Astrocyte (in vitro differentiated cells and primary cell): Measurements from ENCODE around the gene THBS4. TPM values are rescaled to one million over a fixed set of nuclear protein-coding genes. Genes with fewer than 3 reads are reported as not detected.
A peak's percentile ranks its signal among the peaks of the same experiment; 100 is the strongest.

Experiments used
- DNase-seq: peaks from one replicate; pipeline ENCODE4 v3.0.0-alpha.2; 2010; ENCODE audit warnings: low read depth
- FAIRE-seq: peaks from 2 replicates; lab custom pipeline; 2011; peaks lifted over from hg19 to GRCh38; lab: Jason Lieb, UNC
- H2AFZ ChIP-seq: 2 replicates; pipeline ENCODE4 v1.6.0; 2012; ENCODE audit warnings: low read depth, low read length, inconsistent platforms
- H3K27ac ChIP-seq: 2 replicates; pipeline ENCODE4 v1.5.1; 2011; ENCODE audit warnings: low read depth, low read length, inconsistent platforms
- H3K27me3 ChIP-seq: 2 replicates; pipeline ENCODE4 v1.6.0; 2011; ENCODE audit warnings: low read length, inconsistent platforms; ENCODE audit not compliant: insufficient read depth
- H3K36me3 ChIP-seq: 2 replicates; pipeline ENCODE4 v1.5.1; 2011; ENCODE audit warnings: low read length, inconsistent platforms; ENCODE audit not compliant: insufficient read depth
- H3K4me1 ChIP-seq: 2 replicates; pipeline ENCODE4 v1.5.1; 2011; ENCODE audit warnings: low read length, inconsistent platforms; ENCODE audit not compliant: insufficient read depth
- H3K4me2 ChIP-seq: 2 replicates; pipeline ENCODE4 v1.6.0; 2012; ENCODE audit warnings: low read length, inconsistent platforms
- H3K4me3 ChIP-seq: 2 replicates; pipeline ENCODE4 v1.5.1; 2011; ENCODE audit warnings: low read depth, mild to moderate bottlenecking, low read length, inconsistent platforms; ENCODE audit not compliant: insufficient read depth
- H3K79me2 ChIP-seq: 2 replicates; pipeline ENCODE4 v1.6.0; 2012; ENCODE audit warnings: mild to moderate bottlenecking, low read length, inconsistent platforms; ENCODE audit not compliant: insufficient read depth
- H3K9ac ChIP-seq: 2 replicates; pipeline ENCODE4 v1.6.0; 2012; ENCODE audit warnings: mild to moderate bottlenecking, low read length, inconsistent platforms
- H3K9me3 ChIP-seq: 2 replicates; pipeline ENCODE4 v1.5.1; 2012; ENCODE audit warnings: low read depth, mild to moderate bottlenecking, low read length, inconsistent platforms; ENCODE audit not compliant: insufficient read depth
- H4K20me1 ChIP-seq: 2 replicates; pipeline ENCODE4 v1.6.0; 2012; ENCODE audit warnings: low read length, inconsistent platforms; ENCODE audit not compliant: insufficient read depth
- H3K27ac Mint-ChIP-seq: one replicate; pipeline ENCODE4 v1.8.0; 2021; ENCODE audit warnings: mild to moderate bottlenecking, mixed read lengths; ENCODE audit not compliant: unreplicated experiment
- H3K27me3 Mint-ChIP-seq: one replicate; pipeline ENCODE4 v1.8.0; 2021; ENCODE audit warnings: low read depth, mixed read lengths; ENCODE audit not compliant: unreplicated experiment
- H3K36me3 Mint-ChIP-seq: one replicate; pipeline ENCODE4 v1.8.0; 2021; ENCODE audit warnings: low read depth, mixed read lengths; ENCODE audit not compliant: unreplicated experiment
- H3K4me1 Mint-ChIP-seq: one replicate; pipeline ENCODE4 v1.8.0; 2021; ENCODE audit warnings: low read depth, mixed read lengths; ENCODE audit not compliant: unreplicated experiment
- H3K4me3 Mint-ChIP-seq: one replicate; pipeline ENCODE4 v1.8.0; 2021; ENCODE audit warnings: mild to moderate bottlenecking, moderate library complexity, mixed read lengths; ENCODE audit not compliant: unreplicated experiment
- H3K9me3 Mint-ChIP-seq: one replicate; pipeline ENCODE4 v1.8.0; 2021; ENCODE audit warnings: mild to moderate bottlenecking, mixed read lengths; ENCODE audit not compliant: unreplicated experiment
- EZH2 ChIP-seq: IDR thresholded peaks from 2 replicates; pipeline ENCODE4 v1.6.1; 2012; ENCODE audit warnings: mild to moderate bottlenecking, low read length, inconsistent platforms; ENCODE audit not compliant: insufficient read depth
- total RNA-seq: library from RNA; stranded (reverse); gene quantifications from 2 replicates; pipeline ENCODE4 v1.2.1, GENCODE V29; 2021
- TF ChIP-seq, protein P1 (sequence below): IDR thresholded peaks from 2 replicates; pipeline ENCODE4 v1.5.1; 2011; ENCODE audit warnings: low read depth, mild to moderate bottlenecking, inconsistent platforms, low read length, moderate library complexity; ENCODE audit not compliant: insufficient read depth

THBS4 gene
- total RNA-seq, 1 donor from 2014 or later, result 1.1 TPM

- no peak overlapping the region for H3K27ac ChIP-seq
- DNase-seq (peak; percentile 10), FAIRE-seq (no peak)
- Mint-ChIP-seq H3K27ac (peak overlapping the region; percentile 50), H3K4me1 (peaks cover 22% of the 10 kb centered on the region), H3K4me3 (peak overlapping the region; percentile 11), H3K27me3 (no peaks in the 10 kb centered on the region), H3K36me3 (no peaks in the 10 kb centered on the region), H3K9me3 (no peaks in the 10 kb centered on the region)
- H3K9me3 ChIP-seq, result no peaks in the 10 kb centered on the region
- H3K36me3 ChIP-seq, result peaks cover 6% of the 10 kb centered on the region
- H3K27me3 ChIP-seq, result no peaks in the 10 kb centered on the region
- peaks cover 11% of the 10 kb centered on the region for H3K79me2 ChIP-seq
- peaks cover 10% of the 10 kb centered on the region for H3K4me1 ChIP-seq
- no peak overlapping the region for H3K9ac ChIP-seq
- H3K4me3 ChIP-seq, result no peak overlapping the region
- H3K4me2 ChIP-seq, result peak overlapping the region; percentile 18
- no peak for TF ChIP-seq EZH2
- TF ChIP-seq, protein P1, sequence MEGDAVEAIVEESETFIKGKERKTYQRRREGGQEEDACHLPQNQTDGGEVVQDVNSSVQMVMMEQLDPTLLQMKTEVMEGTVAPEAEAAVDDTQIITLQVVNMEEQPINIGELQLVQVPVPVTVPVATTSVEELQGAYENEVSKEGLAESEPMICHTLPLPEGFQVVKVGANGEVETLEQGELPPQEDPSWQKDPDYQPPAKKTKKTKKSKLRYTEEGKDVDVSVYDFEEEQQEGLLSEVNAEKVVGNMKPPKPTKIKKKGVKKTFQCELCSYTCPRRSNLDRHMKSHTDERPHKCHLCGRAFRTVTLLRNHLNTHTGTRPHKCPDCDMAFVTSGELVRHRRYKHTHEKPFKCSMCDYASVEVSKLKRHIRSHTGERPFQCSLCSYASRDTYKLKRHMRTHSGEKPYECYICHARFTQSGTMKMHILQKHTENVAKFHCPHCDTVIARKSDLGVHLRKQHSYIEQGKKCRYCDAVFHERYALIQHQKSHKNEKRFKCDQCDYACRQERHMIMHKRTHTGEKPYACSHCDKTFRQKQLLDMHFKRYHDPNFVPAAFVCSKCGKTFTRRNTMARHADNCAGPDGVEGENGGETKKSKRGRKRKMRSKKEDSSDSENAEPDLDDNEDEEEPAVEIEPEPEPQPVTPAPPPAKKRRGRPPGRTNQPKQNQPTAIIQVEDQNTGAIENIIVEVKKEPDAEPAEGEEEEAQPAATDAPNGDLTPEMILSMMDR, result no peak
- no peaks in the 10 kb centered on the region for H4K20me1 ChIP-seq
- no peak overlapping the region for H2AFZ ChIP-seq
Observed at GRCh38 chr5:79992891-79993657, 42.1 kb upstream of the THBS4 start.

DNA sequence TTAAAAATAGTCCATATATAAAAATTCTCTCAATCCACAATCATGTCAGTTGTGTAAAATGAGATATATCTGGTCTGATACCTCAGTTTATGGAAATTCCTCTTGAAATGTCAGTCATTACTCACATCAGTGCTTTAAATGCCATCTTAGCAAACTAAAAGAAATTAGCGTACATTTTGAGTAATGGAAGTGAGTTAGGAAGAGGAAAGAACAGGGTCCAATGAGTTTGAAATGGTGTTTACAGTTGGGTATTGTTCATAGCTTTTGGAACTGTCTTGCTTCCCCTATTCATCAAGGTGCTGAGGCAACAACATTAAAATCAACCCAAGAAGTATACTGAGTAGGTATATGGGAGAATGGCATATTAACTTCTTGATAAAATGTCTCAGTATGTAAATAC is 35.4 kb upstream of the THBS4 start:
- Histone ChIP-seq H3K79me2 (no peaks in the 10 kb centered on the region), H3K9me3 (no peaks in the 10 kb centered on the region), H3K27ac (no peak overlapping the region), H3K4me1 (no peaks in the 10 kb centered on the region), H3K9ac (no peak overlapping the region), H3K4me2 (no peak overlapping the region), H3K27me3 (no peaks in the 10 kb centered on the region), H3K4me3 (no peak overlapping the region), H4K20me1 (no peaks in the 10 kb centered on the region), H2AFZ (no peak overlapping the region), H3K36me3 (no peaks in the 10 kb centered on the region)
- Mint-ChIP-seq H3K36me3 (peaks cover 2% of the 10 kb centered on the region), H3K4me3 (no peak overlapping the region), H3K4me1 (no peaks in the 10 kb centered on the region), H3K27ac (no peak overlapping the region), H3K9me3 (no peaks in the 10 kb centered on the region), H3K27me3 (no peaks in the 10 kb centered on the region)
- DNase-seq (no peak), FAIRE-seq (no peak)
- TF ChIP-seq EZH2, result no peak
- TF ChIP-seq, protein P1, result no peak

- H3K4me1 Mint-ChIP-seq, result no peaks in the 10 kb centered on the region
- peaks cover 1% of the 10 kb centered on the region for H3K9me3 Mint-ChIP-seq
- H3K36me3 Mint-ChIP-seq, result peaks cover 2% of the 10 kb centered on the region
- Histone ChIP-seq H3K27me3 (no peaks in the 10 kb centered on the region), H3K9me3 (no peaks in the 10 kb centered on the region), H2AFZ (no peak overlapping the region), H3K27ac (no peak overlapping the region), H3K36me3 (no peaks in the 10 kb centered on the region), H3K4me3 (no peak overlapping the region), H3K79me2 (no peaks in the 10 kb centered on the region), H3K4me2 (no peak overlapping the region), H3K4me1 (no peaks in the 10 kb centered on the region), H3K9ac (no peak overlapping the region), H4K20me1 (no peaks in the 10 kb centered on the region)
- H3K4me3 Mint-ChIP-seq, result no peak overlapping the region
- DNase-seq (no peak), FAIRE-seq (no peak)
- H3K27ac Mint-ChIP-seq, result no peak overlapping the region
- TF ChIP-seq EZH2, result no peak
- TF ChIP-seq, protein P1, result no peak
- no peaks in the 10 kb centered on the region for H3K27me3 Mint-ChIP-seq
Observed at GRCh38 chr5:80002677-80003076, 32.5 kb upstream of the THBS4 start.
